ENCODE results near the gene SMIM44. TPM values are rescaled to one million over a fixed set of nuclear protein-coding genes. Genes with fewer than 3 reads are reported as not detected.
"Not testable (repeated sequence)": the region's sequence is repeated elsewhere in the genome, so short reads cannot be mapped to it uniquely, and the experiment has no call there.

Gene SMIM44
- total RNA-seq, 1 donor: not detected

- Histone ChIP-seq H3K27me3 (ENCODE audit: insufficient read depth, low read length) (no peaks in the 10 kb centered on the region), H3K36me3 (ENCODE audit: insufficient read depth, low read length) (peaks cover 52% of the 10 kb centered on the region), H3K4me2 (ENCODE audit: insufficient read depth, low read length) (no peak overlapping the region), H3K79me2 (ENCODE audit: insufficient read depth, low read length) (peaks cover 9% of the 10 kb centered on the region), H2AFZ (ENCODE audit: low read length) (no peak overlapping the region), H3K9me3 (ENCODE audit: low read depth, low read length) (no peaks in the 10 kb centered on the region), H3K4me1 (ENCODE audit: insufficient read depth, low read length) (no peaks in the 10 kb centered on the region), H3K4me3 (ENCODE audit: insufficient read depth, low read length) (no peak overlapping the region), H4K20me1 (ENCODE audit: insufficient read depth, low read length) (peaks cover 19% of the 10 kb centered on the region), H3K27ac (ENCODE audit: low read depth, low read length) (no peak overlapping the region)
- no peak for TF ChIP-seq CTCF (IDR thresholded peaks at IDR 0.05; ENCODE audit: extremely low read depth, low read depth, low read length)
- DNase-seq (ENCODE audit: insufficient read length, low spot score, missing footprints): no peak
Measured at GRCh38 chr19:3530389-3530788, 47.1 kb upstream of the SMIM44 start.

GRCh38 chr19:3529299-3529698 lies 46.1 kb upstream of the SMIM44 start:
- not testable (repeated sequence) for H3K4me1 ChIP-seq (ENCODE audit: insufficient read depth, low read length); H3K9me3 ChIP-seq (ENCODE audit: low read depth, low read length); H3K4me2 ChIP-seq (ENCODE audit: insufficient read depth, low read length); H3K4me3 ChIP-seq (ENCODE audit: insufficient read depth, low read length); H3K27ac ChIP-seq (ENCODE audit: low read depth, low read length); H2AFZ ChIP-seq (ENCODE audit: low read length); DNase-seq (ENCODE audit: insufficient read length, low spot score, missing footprints); H3K27me3 ChIP-seq (ENCODE audit: insufficient read depth, low read length)
- peaks cover 14% of the 10 kb centered on the region for H3K79me2 ChIP-seq (ENCODE audit: insufficient read depth, low read length)
- H3K36me3 ChIP-seq (ENCODE audit: insufficient read depth, low read length): peaks cover 52% of the 10 kb centered on the region
- peaks cover 20% of the 10 kb centered on the region for H4K20me1 ChIP-seq (ENCODE audit: insufficient read depth, low read length)

GRCh38 chr19:3528539-3529211 lies 45.4 kb upstream of the SMIM44 start:
- no peaks in the 10 kb centered on the region for H3K4me1 ChIP-seq (ENCODE audit: insufficient read depth, low read length)
- H2AFZ ChIP-seq (ENCODE audit: low read length): no peak overlapping the region
- no peak for DNase-seq (ENCODE audit: insufficient read length, low spot score, missing footprints)
- peaks cover 20% of the 10 kb centered on the region for H3K79me2 ChIP-seq (ENCODE audit: insufficient read depth, low read length)
- no peak for TF ChIP-seq CTCF (IDR thresholded peaks at IDR 0.05; ENCODE audit: extremely low read depth, low read depth, low read length)
- H3K4me3 ChIP-seq (ENCODE audit: insufficient read depth, low read length): no peak overlapping the region
- H3K27me3 ChIP-seq (ENCODE audit: insufficient read depth, low read length): no peaks in the 10 kb centered on the region
- H4K20me1 ChIP-seq (ENCODE audit: insufficient read depth, low read length): peaks cover 24% of the 10 kb centered on the region
- no peaks in the 10 kb centered on the region for H3K9me3 ChIP-seq (ENCODE audit: low read depth, low read length)
- H3K4me2 ChIP-seq (ENCODE audit: insufficient read depth, low read length): no peak overlapping the region
- H3K27ac ChIP-seq (ENCODE audit: low read depth, low read length): no peak overlapping the region
- H3K36me3 ChIP-seq (ENCODE audit: insufficient read depth, low read length): peaks cover 54% of the 10 kb centered on the region

GRCh38 chr19:3528080-3528479 lies 44.8 kb upstream of the SMIM44 start:
- H4K20me1 ChIP-seq (ENCODE audit: insufficient read depth, low read length): peaks cover 29% of the 10 kb centered on the region
- TF ChIP-seq CTCF (IDR thresholded peaks at IDR 0.05; ENCODE audit: extremely low read depth, low read depth, low read length): no peak
- peaks cover 26% of the 10 kb centered on the region for H3K79me2 ChIP-seq (ENCODE audit: insufficient read depth, low read length)
- H3K36me3 ChIP-seq (ENCODE audit: insufficient read depth, low read length): peaks cover 52% of the 10 kb centered on the region
- H3K27me3 ChIP-seq (ENCODE audit: insufficient read depth, low read length): no peaks in the 10 kb centered on the region
- no peak overlapping the region for H3K27ac ChIP-seq (ENCODE audit: low read depth, low read length)
- no peaks in the 10 kb centered on the region for H3K9me3 ChIP-seq (ENCODE audit: low read depth, low read length)
- no peaks in the 10 kb centered on the region for H3K4me1 ChIP-seq (ENCODE audit: insufficient read depth, low read length)
- H3K4me2 ChIP-seq (ENCODE audit: insufficient read depth, low read length): no peak overlapping the region
- H2AFZ ChIP-seq (ENCODE audit: low read length): no peak overlapping the region
- peak; percentile 76 for DNase-seq (ENCODE audit: insufficient read length, low spot score, missing footprints)
- H3K4me3 ChIP-seq (ENCODE audit: insufficient read depth, low read length): no peak overlapping the region

All from osteoblast (primary cell).